ENCODE data around the gene HERPUD1. TPM values are rescaled to one million over a fixed set of nuclear protein-coding genes. Genes with fewer than 3 reads are reported as not detected.

Gene HERPUD1
- total and polyA plus RNA-seq, 4 donors = 57.8 to 219 (median 118) TPM

DNA sequence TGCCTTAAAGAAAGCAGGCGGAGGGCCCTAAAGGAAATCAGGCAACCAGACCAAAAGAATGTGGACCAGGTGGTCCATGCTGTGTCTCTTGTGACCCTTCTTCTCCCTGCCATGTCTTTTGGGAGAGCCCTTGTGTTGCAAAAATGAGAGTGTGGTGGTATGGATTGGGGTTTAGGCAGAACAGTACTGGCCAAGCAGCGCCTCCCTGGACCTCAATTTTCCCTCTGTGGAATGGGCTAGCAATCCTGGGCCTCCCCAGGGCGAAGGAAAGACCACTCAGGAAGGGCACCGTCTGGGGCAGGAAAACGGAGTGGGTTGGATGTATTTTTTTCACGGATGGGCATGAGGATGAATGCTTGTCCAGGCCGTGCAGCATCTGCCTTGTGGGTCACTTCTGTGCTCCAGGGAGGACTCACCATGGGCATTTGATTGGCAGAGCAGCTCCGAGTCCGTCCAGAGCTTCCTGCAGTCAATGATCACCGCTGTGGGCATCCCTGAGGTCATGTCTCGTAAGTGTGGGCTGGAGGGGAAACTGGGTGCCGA is 49.9 kb downstream of the HERPUD1 start (continued):
- TF ChIP-seq, protein P1, sequence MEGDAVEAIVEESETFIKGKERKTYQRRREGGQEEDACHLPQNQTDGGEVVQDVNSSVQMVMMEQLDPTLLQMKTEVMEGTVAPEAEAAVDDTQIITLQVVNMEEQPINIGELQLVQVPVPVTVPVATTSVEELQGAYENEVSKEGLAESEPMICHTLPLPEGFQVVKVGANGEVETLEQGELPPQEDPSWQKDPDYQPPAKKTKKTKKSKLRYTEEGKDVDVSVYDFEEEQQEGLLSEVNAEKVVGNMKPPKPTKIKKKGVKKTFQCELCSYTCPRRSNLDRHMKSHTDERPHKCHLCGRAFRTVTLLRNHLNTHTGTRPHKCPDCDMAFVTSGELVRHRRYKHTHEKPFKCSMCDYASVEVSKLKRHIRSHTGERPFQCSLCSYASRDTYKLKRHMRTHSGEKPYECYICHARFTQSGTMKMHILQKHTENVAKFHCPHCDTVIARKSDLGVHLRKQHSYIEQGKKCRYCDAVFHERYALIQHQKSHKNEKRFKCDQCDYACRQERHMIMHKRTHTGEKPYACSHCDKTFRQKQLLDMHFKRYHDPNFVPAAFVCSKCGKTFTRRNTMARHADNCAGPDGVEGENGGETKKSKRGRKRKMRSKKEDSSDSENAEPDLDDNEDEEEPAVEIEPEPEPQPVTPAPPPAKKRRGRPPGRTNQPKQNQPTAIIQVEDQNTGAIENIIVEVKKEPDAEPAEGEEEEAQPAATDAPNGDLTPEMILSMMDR (IDR thresholded peaks at IDR 0.05; ENCODE audit: low read depth, low read length, missing input control) = no peak
- TF ChIP-seq HNF4A (conservative IDR thresholded peaks at IDR 0.05) (no peak), HNF4G (IDR thresholded peaks at IDR 0.05) (no peak), ZBTB33 (IDR thresholded peaks at IDR 0.05) (no peak), ATF3 (IDR thresholded peaks at IDR 0.05) (no peak), MAX (IDR thresholded peaks at IDR 0.05) (no peak)

GRCh38 chr16:56982695-56983094 is 50.8 kb downstream of the HERPUD1 start:
- H3K36me3 ChIP-seq (ENCODE audit: control insufficient read depth in 4 of 4, insufficient read depth in 3 of 4, low read depth in 1 of 4, low read length in 3 of 4) = no peaks in the 10 kb centered on the region
- no peak for DNase-seq (ENCODE audit: low spot score)
- H3K4me1 ChIP-seq (ENCODE audit: control insufficient read depth in 4 of 4, insufficient read depth in 4 of 4, low read length in 3 of 4) = peaks cover 2 to 9% (median 6%) of the 10 kb centered on the region in 4 donors
- H3K27ac ChIP-seq (ENCODE audit: low read depth in 1 of 2, low read length in 2 of 2) = no peak overlapping the region
- H3K9me3 ChIP-seq (ENCODE audit: control insufficient read depth in 4 of 4, low read length in 3 of 4) = no peaks in the 10 kb centered on the region
- H3K9ac ChIP-seq (ENCODE audit: low read depth in 1 of 2, low read length in 2 of 2) = no peak overlapping the region
- H3K27me3 ChIP-seq (ENCODE audit: control insufficient read depth in 4 of 4, insufficient read depth in 4 of 4, low read length in 3 of 4) = no peaks in the 10 kb centered on the region
- WGBS = 90% methylated on average over 2 of the region's 2 CpGs
- TF ChIP-seq SP1 (IDR thresholded peaks at IDR 0.05) (no peak), GABPA (IDR thresholded peaks at IDR 0.05 in 1 of 2, conservative IDR thresholded peaks at IDR 0.05 in 1 of 2) (no peak), ZBTB33 (IDR thresholded peaks at IDR 0.05) (no peak), TAF1 (conservative IDR thresholded peaks at IDR 0.05) (no peak), REST (IDR thresholded peaks at IDR 0.05) (no peak), RXRA (IDR thresholded peaks at IDR 0.05) (no peak), ATF3 (IDR thresholded peaks at IDR 0.05) (no peak), FOXA1 (IDR thresholded peaks at IDR 0.05) (no peak), EGR1 (IDR thresholded peaks at IDR 0.05; ENCODE audit: low read depth in 2 of 2) (no peak), NR2F2 (IDR thresholded peaks at IDR 0.05) (no peak), JUND (IDR thresholded peaks at IDR 0.05) (no peak), RAD21 (IDR thresholded peaks at IDR 0.05) (no peak), MAX (IDR thresholded peaks at IDR 0.05) (no peak)
- TF ChIP-seq, protein P1 (IDR thresholded peaks at IDR 0.05; ENCODE audit: low read depth, low read length, missing input control) = no peak
- H3K4me3 ChIP-seq (ENCODE audit: low read depth in 1 of 3, low read length in 3 of 3) = no peak overlapping the region
